GM18498 (cell line): ENCODE data around the gene YPEL2.
"Not testable (repeated sequence)": the region's sequence is repeated elsewhere in the genome, so short reads cannot be mapped to it uniquely, and the experiment has no call there.

ENCODE experiments used
- ATAC-seq: cut with Tn5 transposase; IDR thresholded peaks from one replicate; pipeline ENCODE4 v1.9.1; 2021; ENCODE audit warnings: mild to moderate bottlenecking, moderate library complexity; ENCODE audit not compliant: unreplicated experiment

Gene YPEL2, protein sequence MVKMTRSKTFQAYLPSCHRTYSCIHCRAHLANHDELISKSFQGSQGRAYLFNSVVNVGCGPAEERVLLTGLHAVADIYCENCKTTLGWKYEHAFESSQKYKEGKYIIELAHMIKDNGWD

DNA sequence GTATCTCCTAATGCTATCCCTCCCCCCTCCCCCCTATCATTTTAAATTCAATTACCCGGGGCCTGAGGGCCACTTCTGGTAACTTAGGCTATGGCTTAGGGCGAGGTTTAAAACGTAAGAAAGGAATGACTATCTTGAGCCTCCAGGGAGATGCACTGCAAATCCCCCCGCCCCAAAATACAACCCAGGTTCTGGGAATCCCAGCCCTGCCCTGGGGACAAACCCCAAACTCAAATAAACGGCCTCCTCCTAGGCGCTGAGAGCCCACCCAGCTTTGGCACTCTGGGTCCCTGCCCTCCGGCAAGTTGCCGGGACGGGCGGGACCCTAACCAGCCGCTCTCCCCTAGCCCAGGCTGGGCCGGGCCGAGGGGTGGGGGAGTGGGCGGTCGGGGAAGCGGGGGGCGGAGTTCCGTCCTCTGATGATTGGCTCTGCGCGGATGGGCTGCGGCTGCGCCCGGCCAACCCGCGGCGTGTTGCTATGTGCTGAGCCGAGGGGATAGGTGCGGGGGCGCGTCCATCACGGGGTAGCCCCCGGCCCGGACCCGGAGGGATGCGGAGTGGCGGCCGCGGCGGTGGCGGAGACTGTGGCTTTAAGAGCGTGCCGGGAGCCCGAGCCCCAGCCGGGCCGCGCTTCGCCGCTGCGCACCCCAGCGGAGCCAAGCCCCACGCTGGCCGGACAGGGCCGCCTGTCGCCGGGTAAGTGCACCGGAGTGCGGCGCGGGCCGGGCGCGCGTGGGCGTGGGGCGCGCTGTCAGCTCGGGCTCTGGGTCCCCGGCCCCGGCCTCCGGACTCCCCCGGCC is at the start of gene YPEL2:
Gene YPEL2 (plus strand): TSS at position 527 of the 800 bp plus-strand sequence. CDS start 21,755 bp downstream, outside the sequence.
- ATAC-seq, result peak; percentile 96

DNA sequence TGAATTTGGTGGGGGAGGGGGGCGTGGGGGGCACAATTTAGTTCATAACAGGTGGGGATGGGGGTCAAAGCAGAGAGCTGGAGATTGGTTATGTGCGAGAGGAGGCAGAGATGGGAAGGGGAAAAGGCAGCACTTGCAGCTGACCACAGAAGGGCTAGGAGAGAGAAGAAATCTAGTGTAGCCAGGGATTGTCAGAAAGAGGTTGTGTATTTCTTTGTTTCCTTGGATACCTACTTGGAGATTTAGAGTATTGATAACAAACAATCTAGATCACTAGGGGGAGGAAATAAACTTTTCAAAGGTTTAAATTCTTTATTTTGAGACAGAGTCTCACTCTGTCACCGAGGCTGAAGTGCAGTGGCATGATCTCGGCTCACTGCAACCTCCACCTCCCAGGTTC is 47.1 kb upstream of the YPEL2 start:
- no peak for ATAC-seq

DNA sequence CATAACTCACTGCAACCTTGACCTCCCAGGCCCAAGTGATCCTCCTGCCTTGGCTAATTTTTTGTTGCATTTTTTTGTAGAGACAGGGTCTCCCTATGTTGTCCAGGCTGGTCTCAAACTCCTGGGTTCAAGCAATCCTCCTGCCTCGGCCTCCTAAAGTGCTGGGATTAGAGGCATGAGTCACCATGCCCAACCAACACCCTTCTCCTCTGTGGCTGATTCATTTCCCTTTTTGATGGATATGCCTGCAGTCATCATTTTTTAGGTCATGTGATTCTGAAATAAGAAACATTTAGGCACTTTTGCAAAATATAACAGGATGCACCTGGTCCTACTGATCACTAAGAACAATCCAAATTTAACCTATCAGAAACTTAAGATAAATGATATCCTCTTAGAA is 44.0 kb upstream of the YPEL2 start:
- no peak for ATAC-seq

DNA sequence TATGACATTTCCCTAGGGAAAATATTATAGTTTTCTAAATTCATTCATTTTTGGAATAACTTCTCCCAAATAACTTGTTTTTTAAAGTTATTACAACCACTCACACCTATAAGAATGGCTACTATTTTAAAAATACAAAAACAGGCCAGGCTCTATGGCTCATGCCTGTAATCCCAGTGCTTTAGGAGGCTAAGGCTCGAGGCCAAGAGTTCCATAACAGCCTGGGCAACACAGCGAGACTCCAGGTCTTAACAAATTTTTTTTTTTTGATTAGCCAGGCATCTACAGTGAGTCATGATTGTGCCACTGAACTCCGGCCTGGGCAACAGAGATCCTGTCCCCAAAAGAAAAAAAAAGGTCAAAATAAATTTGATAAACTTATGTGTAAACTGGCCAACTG is 43.6 kb upstream of the YPEL2 start:
- no peak for ATAC-seq

DNA sequence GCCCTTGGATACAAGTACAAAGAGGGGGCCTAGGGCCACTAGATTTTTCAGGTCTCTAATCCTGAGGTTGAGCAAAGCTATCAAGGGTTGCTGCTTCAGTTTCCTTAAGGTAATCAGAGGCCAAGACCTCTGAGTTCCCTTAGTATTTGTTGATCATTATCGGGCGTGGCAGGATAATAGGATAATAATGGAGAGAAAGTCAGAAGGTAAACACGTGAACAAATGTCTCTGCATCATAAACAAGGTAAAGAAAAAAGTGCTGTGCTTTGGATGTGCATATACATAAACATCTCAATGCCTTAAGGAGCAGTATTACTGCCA is 41.5 kb upstream of the YPEL2 start:
- ATAC-seq, result no peak

DNA sequence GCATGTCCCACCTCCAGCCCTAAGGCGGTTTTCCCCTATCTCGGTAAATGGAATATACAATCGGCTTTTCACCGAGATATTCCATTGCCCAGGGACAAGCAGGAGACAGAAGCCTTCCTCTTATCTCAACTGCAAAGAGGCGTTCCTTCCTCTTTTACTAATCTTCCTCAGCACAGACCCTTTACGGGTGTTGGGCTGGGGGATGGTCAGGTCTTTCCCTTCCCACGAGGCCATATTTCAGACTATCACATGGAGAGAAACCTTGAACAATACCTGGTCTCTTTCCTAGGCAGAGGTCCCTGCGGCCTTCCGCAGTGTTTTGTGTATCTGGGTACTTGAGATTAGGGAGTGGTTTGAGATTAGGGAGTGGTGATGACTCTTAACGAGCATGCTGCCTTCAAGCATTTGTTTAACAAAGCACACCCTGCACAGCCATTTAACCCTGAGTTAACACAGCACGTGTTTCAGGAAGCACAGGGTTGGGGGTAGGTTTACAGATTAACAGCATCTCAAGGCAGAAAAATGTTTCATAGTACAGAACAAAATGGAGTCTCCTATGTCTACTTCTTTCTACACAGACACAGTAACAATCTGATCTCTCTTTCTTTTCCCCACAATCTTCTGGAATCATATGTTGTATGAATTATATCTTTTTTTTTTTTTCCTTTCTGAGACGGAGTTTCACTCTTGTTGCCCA is 41.0 kb upstream of the YPEL2 start:
- ATAC-seq, result not testable (repeated sequence)

DNA sequence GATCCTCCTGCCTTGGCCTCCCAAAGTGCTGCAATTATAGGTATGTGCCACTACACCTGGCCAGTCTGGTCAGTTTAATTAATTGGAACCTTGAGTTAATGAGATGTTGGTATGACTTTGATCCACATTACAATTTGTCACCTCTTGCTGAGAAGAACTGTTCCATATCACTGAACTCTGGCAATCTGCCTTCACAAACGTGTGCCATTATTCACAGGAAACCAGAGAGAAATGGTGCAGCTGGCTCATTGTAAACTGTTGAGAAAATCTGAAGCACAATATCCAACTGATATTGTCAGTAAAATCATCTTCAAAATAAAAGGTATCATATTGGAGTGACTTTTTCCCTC is 39.3 kb upstream of the YPEL2 start:
- no peak for ATAC-seq

DNA sequence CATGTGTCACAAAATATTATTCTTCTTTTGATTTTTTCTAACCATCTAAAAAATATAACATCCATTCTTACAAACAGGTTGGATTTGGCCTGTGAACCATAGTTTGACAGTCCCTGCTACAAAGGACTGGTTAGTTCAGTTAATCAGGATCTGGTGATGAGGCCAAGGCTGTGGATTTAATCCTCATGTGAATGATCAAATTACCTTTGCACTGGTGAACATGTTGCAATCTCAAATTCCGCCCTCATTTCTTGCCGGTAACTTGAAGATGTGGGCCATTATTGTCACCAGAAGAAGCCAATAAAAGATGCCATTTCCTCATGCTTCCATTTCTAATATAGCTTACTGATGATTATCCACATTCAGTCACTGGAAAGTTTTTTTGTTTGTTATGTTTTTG is 35.3 kb upstream of the YPEL2 start:
- no peak for ATAC-seq

DNA sequence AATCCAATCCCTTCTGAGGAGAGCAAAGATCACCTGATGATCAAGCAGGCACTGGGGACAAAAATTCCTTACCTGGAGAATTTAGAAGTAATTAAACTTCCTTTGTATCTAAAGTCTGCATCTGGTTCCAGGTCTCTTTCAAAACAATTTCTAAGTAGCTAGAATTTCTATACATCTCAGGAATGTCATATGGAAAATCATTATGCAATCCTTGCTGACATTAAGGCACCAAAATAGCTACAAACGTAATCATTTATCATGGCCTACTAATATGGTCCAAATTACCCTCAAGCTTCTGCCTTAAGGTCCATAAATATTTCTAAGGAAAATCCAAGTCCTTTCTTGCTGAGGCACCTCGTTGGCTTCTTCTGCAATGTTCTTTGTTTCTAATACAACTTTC is 32.9 kb upstream of the YPEL2 start:
- ATAC-seq, result no peak

DNA sequence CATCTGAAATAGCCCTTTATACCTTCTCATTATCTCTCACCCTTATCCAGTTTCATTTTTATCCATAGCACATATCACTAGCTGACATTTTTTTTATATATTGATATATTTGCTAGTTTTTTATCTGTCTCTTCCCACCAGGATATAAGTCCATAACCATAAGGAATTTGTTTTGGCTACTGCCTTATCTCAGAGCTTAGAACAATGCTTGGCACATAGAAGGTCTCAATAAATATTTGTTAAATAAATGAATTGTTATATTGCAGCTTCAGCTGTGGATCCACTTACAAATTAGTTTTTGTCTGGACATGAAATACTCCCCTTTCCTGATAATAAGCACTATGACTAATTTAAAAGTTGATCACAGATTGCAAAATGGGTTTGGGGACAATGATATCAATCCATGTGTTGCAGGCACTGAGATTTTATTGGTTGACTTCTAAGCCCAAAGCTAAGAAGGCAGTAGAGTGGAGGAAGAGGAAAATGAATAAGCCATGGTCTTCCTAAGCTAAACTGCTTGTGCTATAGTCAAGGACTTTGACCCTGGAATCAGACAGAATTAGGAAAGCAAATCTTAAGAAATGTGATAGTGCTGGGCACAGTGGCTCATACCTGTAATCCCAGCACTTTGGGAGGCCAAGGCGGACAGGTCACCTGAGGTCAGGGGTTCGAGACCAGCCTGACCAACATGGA is 31.9 kb upstream of the YPEL2 start:
- no peak for ATAC-seq

DNA sequence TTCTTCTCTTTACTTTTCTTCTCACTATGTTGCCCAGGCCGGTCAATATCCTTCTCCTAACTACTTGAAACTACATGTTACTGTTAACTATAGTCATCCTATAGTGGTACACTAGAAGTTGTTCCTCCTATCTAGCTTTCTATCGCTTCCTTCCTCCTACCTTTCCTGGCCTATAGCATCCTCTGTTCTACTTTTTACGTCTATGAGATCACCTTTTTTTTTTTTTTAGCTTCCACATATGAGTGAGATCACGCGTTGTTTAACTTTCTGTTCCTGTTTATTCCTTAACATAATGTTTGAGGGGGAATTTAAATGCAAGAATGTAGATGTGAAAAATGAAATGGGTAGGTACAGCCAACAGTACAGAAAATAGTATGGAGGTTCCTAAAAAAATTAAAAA is 30.5 kb upstream of the YPEL2 start:
- no peak for ATAC-seq

DNA sequence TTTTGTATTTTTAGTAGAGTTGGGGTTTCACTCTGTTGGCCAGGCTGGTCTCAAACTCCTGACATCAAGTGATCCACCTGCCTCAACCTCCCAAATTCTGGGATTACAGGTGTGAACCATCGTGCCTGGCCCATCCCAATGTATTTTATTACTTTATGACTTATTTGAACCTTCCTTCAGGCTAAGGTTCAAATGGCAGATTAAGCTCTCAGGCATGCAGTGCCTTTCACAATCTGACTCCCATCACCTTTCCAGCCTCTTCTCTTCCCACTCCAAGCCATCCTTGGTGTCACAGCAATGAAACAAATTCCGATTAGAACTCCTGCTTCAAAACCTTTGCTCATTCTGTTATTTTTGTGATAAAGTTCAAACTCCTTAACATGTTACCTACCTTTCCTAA is 26.6 kb upstream of the YPEL2 start:
- ATAC-seq, result no peak

DNA sequence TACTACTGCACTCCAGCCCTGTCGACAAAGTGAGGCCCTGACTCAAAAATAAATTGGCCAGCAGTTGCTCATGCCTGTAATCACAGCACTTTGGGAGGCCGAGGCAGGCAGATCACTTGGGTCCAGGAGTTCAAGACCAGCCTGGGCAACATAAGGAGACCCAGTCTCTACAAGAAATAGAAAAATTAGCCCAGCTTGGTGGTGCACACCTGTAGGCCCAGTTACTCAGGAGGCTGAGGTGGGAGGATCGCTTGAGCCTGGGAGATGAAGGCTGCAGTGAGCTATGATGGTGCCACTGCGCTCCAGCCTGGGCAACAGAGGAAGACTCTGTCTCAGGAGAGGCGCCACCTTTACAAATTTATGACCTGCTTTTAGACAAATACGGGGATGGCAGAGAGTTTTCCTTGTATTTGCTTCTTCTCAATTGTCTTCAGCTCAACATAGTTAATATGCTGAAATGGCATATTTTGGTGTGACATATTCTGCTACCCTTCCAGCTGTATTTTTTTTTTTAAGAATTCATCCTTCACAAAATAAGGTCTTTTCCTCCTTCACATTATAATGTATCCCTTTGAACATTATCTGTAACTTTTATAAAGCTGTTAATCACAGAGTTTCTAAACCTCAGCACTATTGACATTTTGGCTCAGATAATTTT is 21.1 kb upstream of the YPEL2 start:
- no peak for ATAC-seq

DNA sequence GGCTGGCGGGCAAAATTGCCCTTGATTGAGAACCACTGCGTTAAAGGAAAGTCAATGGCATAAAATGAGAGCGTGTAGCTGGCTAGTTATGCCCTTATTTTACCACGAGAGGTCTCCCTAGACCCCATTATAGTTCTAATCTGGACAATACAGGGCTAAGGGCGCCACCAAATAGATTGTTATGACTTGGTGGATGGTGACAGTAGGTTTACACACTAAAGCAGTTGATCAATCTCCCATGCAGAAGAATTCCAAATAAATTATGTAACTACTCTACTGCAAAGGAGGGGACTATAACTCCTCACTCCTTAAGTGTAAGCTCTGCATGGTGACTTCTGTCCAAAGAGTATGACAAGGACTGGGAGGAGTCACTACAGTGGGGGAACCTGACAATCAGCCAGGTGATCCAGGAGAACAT is 20.4 kb upstream of the YPEL2 start:
- no peak for ATAC-seq

DNA sequence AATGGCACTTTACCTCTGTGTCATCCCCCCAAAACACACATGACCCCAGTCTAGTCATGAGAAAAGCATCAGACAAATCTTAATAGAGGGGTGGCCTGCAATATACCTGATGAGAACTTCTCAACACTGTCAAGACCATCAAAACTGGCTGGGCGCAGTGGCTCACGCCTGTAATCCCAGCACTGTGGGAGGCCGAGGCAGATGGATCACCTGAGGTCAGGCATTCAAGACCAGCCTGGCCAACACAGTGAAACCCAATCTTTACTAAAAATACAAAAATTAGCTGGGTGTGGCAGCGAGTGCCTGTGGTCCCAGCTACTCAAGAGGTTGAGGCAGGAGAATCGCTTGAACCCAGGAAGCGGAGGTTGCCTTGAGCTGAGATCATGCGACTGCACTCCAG is 19.9 kb upstream of the YPEL2 start:
- ATAC-seq, result not testable (repeated sequence)

DNA sequence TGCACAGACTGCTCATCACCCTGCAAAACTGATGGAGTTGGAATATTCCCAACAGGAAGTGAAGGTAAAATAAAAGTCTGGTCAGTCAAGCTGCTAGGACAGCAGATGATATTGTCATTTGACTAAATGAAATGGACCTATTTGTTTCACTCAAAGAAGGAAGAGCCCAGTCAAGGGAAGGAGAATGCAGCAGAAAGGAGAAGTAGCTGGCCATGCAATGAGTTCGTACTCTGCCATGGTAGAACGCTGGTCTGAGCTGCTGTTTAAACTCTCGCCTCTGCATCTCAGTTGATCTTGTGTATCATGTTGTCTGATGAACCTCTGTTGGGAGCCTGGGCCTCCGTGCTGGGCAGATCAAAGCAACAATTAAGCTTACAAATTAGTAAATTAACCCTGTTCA is 15.6 kb upstream of the YPEL2 start:
- no peak for ATAC-seq

DNA sequence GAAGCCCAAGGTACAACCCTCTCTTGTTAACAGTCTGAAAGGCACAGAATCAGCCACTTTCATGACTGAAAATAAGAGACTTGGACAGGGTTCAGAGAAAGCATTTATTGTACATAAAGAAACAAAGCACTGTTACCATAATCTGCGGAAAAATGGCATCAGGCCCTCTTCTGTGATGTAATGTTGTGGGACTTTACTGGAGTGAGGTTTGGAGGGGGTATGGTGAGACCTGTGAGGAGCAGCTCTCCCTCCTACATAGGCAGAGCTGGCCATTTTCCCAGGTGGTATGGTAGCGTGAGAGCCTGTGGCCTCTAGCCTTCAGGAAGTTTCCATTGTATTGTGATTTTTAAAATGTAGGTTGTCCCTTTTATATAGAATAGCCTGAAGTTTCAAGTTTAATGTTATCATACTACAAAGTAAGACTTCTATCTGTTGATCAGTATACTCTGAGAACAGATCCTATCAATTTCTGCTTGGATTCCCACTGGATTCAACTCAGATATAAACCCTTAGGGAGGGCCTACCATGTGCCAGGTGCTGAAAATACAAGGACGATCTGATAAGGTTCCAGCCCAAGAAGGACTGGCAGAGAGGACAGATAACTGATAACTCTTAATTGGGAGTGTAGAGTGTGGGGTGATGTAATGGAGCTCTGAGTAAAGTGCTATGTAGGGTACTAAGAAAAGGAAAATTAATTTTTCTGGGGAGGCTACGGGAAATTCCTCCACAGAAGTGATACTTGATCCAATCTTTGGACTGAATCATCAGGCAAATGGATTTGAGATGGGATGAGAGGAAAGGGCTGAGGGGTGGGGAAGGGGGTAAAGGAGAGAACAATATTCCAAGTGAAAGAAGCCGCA is 4.1 kb upstream of the YPEL2 start:
- ATAC-seq, result no peak

DNA sequence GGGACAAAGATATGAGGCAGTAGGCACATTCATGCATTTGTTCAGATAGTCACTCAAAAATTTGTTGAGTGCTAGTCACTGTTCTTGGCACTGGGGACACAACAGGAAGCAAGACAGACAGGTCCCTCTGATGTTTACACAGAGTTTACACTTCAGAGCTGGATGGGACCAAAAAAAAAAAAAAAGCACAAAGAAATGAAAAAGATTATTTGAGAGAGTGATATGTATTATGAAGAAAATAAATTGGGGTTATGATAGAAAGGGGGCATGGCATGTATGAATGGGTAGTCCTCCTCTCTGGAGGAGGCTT is 3.5 kb upstream of the YPEL2 start:
- ATAC-seq, result no peak

DNA sequence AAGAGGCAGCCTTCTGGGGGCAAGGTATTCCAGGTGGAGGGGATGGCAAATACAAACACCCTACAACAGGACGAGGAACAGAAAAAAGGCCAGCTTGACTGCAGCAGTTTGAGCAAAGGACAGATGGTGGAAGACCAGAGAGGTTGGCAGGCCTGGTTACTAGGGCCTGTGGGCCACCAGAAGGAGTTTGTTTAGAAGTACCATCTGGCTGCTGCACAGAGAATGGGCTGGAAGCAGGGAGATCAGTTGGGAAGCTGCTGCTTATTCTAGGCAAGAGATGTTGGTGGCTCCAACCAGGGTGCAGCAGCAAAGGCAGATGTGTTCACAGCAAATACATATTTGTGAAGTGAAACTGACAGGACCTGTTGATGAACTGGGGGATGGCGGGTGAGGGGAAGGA is 2.9 kb upstream of the YPEL2 start:
- no peak for ATAC-seq

DNA sequence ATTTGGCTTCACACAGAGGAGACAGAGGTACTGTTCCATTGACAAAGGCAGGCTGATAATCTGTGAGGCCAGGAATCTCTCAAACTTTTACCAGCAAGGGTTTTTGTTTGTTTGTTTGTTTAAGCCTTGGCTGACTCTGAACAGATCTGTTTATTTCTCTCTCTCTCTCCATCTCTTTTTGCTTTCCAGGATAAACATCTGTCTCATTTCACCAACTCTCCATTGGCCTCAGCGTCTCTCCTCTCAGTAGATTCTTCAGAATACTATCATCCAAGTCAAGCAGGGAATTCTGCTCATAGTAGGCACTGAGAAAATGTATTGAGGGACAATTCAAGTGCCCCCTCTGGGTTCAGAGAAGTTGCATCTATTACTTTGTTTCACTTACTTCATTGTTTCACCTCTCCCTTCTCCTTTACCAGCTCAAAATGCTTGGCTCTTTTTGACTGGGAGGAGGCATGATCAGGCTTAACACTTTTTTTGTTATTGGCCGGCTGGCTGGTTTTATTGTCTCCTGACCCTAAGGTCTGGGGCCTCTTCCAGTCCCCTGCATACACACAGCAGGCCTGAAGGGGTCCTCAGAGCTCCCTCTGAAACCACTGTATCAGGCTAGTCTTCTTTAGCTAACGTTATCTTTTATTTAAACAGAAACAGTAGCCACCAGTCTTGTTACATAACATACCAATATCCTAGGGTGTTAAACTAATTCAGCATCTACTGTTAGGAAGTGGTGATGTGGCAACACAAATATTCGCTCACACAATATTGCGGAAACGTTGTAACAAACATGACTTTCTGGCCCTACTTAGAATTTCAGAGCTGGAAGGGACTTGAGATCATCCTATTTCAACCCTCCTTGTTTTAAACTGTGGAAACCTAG is 2.0 kb upstream of the YPEL2 start:
- no peak for ATAC-seq
